Hepatocyte (in vitro differentiated cells): ENCODE measurements around the gene SRRM3. TPM values are rescaled to one million over a fixed set of nuclear protein-coding genes. Genes with fewer than 3 reads are reported as not detected.
A peak's percentile ranks its signal among the peaks of the same experiment; 100 is the strongest.

ENCODE experiments used
- DNase-seq: peaks from one replicate; pipeline ENCODE4 v3.0.0-alpha.2; 2016; ENCODE audit warnings: low spot score
- H2AFZ ChIP-seq: fragments of 200-600 bp; sonication (generic); 2 replicates; pipeline ENCODE4 v1.6.0; 2016; ENCODE audit warnings: antibody characterized with exemption, mild to moderate bottlenecking
- H3K27ac ChIP-seq: fragments of 200-600 bp; sonication (generic); 2 replicates; pipeline ENCODE4 v1.5.1; 2016; ENCODE audit warnings: mild to moderate bottlenecking
- H3K27me3 ChIP-seq: fragments of 200-600 bp; sonication (generic); 2 replicates; pipeline ENCODE4 v1.6.1; 2016
- H3K36me3 ChIP-seq: fragments of 200-600 bp; sonication (generic); replicated peaks from 2 replicates; pipeline ENCODE4 v1.5.1; 2016; ENCODE audit warnings: low read depth; ENCODE audit not compliant: insufficient read depth
- H3K4me1 ChIP-seq: fragments of 200-600 bp; sonication (generic); 2 replicates; pipeline ENCODE4 v1.5.1; 2016; ENCODE audit warnings: mild to moderate bottlenecking, moderate library complexity; ENCODE audit not compliant: insufficient read depth
- H3K4me2 ChIP-seq: fragments of 200-600 bp; sonication (generic); 2 replicates; pipeline ENCODE4 v1.6.0; 2016
- H3K4me3 ChIP-seq: fragments of 200-600 bp; sonication (generic); 2 replicates; pipeline ENCODE4 v1.5.1; 2016; ENCODE audit warnings: mild to moderate bottlenecking
- H3K79me2 ChIP-seq: fragments of 200-600 bp; sonication (generic); 2 replicates; pipeline ENCODE4 v1.6.0; 2017; ENCODE audit warnings: mild to moderate bottlenecking
- H3K9me2 ChIP-seq: fragments of 200-600 bp; sonication (generic); replicated peaks from 2 replicates; pipeline ENCODE4 v1.6.0; 2017; ENCODE audit warnings: mild to moderate bottlenecking; ENCODE audit not compliant: insufficient read depth
- H3K9me3 ChIP-seq: fragments of 200-600 bp; sonication (generic); 2 replicates; pipeline ENCODE4 v1.5.1; 2016; ENCODE audit warnings: low read depth, mild to moderate bottlenecking
- H4K20me1 ChIP-seq: fragments of 200-600 bp; sonication (generic); 2 replicates; pipeline ENCODE4 v1.6.0; 2016; ENCODE audit warnings: mild to moderate bottlenecking; ENCODE audit not compliant: insufficient read depth, poor library complexity, severe bottlenecking
- EZH2 ChIP-seq: fragments of 200-600 bp; sonication (generic); IDR thresholded peaks from 2 replicates; pipeline ENCODE4 v1.6.1; 2016; ENCODE audit warnings: antibody characterized with exemption, mild to moderate bottlenecking, borderline replicate concordance
- EZH2phosphoT487 ChIP-seq: fragments of 200-600 bp; sonication (generic); IDR thresholded peaks from one replicate; pipeline ENCODE4 v1.6.1; 2018; ENCODE audit warnings: antibody characterized with exemption, mild to moderate bottlenecking, low read depth, moderate library complexity; ENCODE audit not compliant: unreplicated experiment, severe bottlenecking
- WGBS: methylation state at CpG from one replicate; pipeline ENCODE4 v1.1.6; 2016; ENCODE audit warnings: low lambda C conversion rate; ENCODE audit errors: missing lambda C conversion rate; 5-methylcytosine and 5-hydroxymethylcytosine counted together
- polyA plus RNA-seq: library from polyadenylated mRNA; unstranded; fragments of >200 nt; fragmentation: Nextera tagmentation; extraction: Ambion mirVana; gene quantifications from 2 replicates; pipeline ENCODE4 v1.2.1, GENCODE V29; 2016
- total RNA-seq: library from RNA; depleted of rRNA; stranded (reverse); fragments of >200 nt; gene quantifications from 2 replicates; pipeline ENCODE4 v1.2.3, GENCODE V29; 2014
- TF ChIP-seq, protein P1 (sequence below): fragments of 200-600 bp; sonication (generic); IDR thresholded peaks from 2 replicates; pipeline ENCODE4 v1.5.1; 2016; ENCODE audit warnings: antibody characterized with exemption, mild to moderate bottlenecking; ENCODE audit not compliant: poor library complexity

Gene SRRM3
- total and polyA plus RNA-seq, 2 experiments from 2014 or later: 1.5 to 2.3 TPM

DNA sequence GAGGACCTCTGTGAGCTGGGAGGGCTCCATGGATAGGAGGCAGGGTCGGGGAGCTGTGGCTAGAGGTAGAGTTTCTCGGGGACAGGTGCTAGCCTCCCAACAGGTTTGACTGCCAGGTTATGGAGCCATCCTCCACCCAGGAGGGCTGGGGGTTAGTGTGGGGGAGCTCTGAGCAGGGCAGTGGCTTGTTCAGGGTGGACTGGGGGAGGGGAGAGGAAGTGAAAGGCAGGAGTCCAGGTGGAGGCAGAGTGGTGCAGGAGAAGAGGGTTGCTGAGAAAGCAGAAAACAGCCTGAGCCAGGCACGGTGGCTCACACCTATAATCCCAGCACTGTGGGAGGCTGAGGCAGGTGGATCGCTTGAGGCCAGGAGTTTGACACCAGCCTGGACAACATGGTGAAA, 60.2 kb downstream of the SRRM3 start:
- no peak overlapping the region for H3K27ac ChIP-seq
- no peak overlapping the region for H3K4me2 ChIP-seq
- H3K9me3 ChIP-seq: no peaks in the 10 kb centered on the region
- TF ChIP-seq, protein P1, sequence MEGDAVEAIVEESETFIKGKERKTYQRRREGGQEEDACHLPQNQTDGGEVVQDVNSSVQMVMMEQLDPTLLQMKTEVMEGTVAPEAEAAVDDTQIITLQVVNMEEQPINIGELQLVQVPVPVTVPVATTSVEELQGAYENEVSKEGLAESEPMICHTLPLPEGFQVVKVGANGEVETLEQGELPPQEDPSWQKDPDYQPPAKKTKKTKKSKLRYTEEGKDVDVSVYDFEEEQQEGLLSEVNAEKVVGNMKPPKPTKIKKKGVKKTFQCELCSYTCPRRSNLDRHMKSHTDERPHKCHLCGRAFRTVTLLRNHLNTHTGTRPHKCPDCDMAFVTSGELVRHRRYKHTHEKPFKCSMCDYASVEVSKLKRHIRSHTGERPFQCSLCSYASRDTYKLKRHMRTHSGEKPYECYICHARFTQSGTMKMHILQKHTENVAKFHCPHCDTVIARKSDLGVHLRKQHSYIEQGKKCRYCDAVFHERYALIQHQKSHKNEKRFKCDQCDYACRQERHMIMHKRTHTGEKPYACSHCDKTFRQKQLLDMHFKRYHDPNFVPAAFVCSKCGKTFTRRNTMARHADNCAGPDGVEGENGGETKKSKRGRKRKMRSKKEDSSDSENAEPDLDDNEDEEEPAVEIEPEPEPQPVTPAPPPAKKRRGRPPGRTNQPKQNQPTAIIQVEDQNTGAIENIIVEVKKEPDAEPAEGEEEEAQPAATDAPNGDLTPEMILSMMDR: no peak
- TF ChIP-seq EZH2 (no peak), EZH2phosphoT487 (no peak)
- no peak for DNase-seq
- H3K36me3 ChIP-seq: no peaks in the 10 kb centered on the region
- WGBS: 44% methylated on average over 4 of the region's 4 CpGs
- H3K79me2 ChIP-seq: no peaks in the 10 kb centered on the region
- no peak overlapping the region for H3K4me3 ChIP-seq
- H4K20me1 ChIP-seq: no peaks in the 10 kb centered on the region
- no peaks in the 10 kb centered on the region for H3K9me2 ChIP-seq
- H3K4me1 ChIP-seq: peaks cover under 1% of the 10 kb centered on the region
- no peak overlapping the region for H2AFZ ChIP-seq
- H3K27me3 ChIP-seq: peaks cover 9% of the 10 kb centered on the region

DNA sequence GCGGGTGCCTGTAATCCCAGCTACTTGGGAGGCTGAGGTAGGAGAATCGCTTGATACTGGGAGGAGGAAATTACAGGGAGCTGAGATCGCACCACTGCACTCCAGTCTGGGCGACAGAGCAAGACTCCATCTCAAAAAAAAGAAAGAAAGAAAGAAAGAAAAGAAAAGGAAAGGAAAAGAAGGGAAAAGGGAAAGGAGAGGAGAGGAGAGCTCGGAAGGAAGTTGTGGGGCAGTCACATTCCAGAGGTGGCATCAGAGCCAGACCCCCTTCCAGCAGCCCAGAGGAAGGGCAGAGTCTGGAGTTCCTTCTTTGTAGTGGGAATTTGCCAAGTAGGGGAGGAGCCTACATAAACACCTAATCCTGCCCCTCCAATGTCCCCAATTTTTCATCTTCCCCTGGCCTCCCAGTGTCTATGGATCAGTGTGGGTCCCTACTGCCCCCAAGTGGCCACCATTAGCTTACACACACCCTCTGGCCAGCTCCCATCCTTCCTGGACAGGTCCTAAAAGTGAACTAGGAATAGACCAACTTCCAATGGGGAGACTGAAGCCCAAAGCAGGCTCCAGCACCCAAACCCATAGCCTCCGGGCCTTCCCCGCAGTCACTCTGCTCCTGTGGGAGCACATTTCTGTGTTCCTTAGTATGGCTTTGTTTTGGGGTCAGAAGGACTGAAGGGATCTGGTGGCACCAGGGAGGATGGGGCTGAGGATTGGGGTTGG, 61.1 kb downstream of the SRRM3 start:
- WGBS: 61% methylated on average over 7 of the region's 7 CpGs
- Histone ChIP-seq H3K4me1 (peaks cover 5% of the 10 kb centered on the region), H3K4me3 (no peak overlapping the region), H3K9me3 (no peaks in the 10 kb centered on the region), H3K36me3 (no peaks in the 10 kb centered on the region), H3K79me2 (no peaks in the 10 kb centered on the region), H4K20me1 (no peaks in the 10 kb centered on the region), H3K27me3 (peaks cover 17% of the 10 kb centered on the region), H2AFZ (no peak overlapping the region), H3K4me2 (no peak overlapping the region), H3K9me2 (no peaks in the 10 kb centered on the region), H3K27ac (no peak overlapping the region)
- peak; percentile 78 for DNase-seq
- TF ChIP-seq, protein P1: peak; percentile 65
- TF ChIP-seq EZH2 (no peak), EZH2phosphoT487 (no peak)

DNA sequence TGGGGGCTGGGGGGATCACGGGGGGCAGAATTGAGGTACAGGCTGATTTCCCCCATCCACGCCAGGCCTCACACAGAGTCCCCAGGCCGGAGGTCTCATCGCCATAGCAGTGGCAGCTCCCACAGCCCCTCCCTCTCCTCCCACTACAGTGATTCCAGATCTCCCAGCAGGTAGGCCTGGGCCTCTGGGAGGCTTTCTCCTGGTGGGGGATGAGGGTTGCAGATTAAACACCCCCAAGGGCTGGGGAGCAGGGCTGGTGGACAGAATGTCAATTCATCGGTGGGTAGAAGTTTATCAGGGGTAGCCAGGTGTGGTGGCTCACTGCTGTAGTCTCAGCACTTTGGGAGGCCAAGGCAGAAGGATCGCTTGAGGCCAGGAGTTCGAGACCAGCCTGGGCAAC, 63.6 kb downstream of the SRRM3 start:
- Histone ChIP-seq H3K9me2 (no peaks in the 10 kb centered on the region), H2AFZ (no peak overlapping the region), H3K27me3 (peaks cover 35% of the 10 kb centered on the region), H3K4me1 (peaks cover 5% of the 10 kb centered on the region), H3K27ac (no peak overlapping the region), H4K20me1 (no peaks in the 10 kb centered on the region), H3K79me2 (no peaks in the 10 kb centered on the region), H3K36me3 (no peaks in the 10 kb centered on the region), H3K4me3 (no peak overlapping the region), H3K9me3 (no peaks in the 10 kb centered on the region), H3K4me2 (no peak overlapping the region)
- 97% methylated on average over 5 of the region's 7 CpGs for WGBS
- no peak for DNase-seq
- TF ChIP-seq, protein P1: no peak
- TF ChIP-seq EZH2 (no peak), EZH2phosphoT487 (no peak)
